RWPE2 (cell line): ENCODE results near the gene DDX42.

ENCODE experiments used
- ATAC-seq: fragments of 200-7000 bp; cut with Tn5 transposase; 3 replicates; pipeline ENCODE4 v1.9.1; 2021; ENCODE audit warnings: low read depth
- DNase-seq: peaks from one replicate; pipeline ENCODE4 v3.0.0-alpha.2; 2020; ENCODE audit warnings: low spot score
- H3K27ac ChIP-seq: fragments of 450-650 bp; 2 replicates; pipeline ENCODE4 v1.5.1; 2017; ENCODE audit warnings: mild to moderate bottlenecking; ENCODE audit not compliant: poor library complexity, severe bottlenecking
- H3K27me3 ChIP-seq: fragments of 250-450 bp; sonication (Bioruptor Pico); 2 replicates; pipeline ENCODE4 v1.5.1; 2021; ENCODE audit warnings: mild to moderate bottlenecking, moderate library complexity; ENCODE audit not compliant: insufficient read depth, poor library complexity, severe bottlenecking
- H3K36me3 ChIP-seq: fragments of 250-450 bp; sonication (Bioruptor Pico); 2 replicates; pipeline ENCODE4 v1.5.1; 2020; ENCODE audit warnings: low read depth, mild to moderate bottlenecking, moderate library complexity
- H3K4me1 ChIP-seq: fragments of 250-450 bp; sonication (Bioruptor Pico); 2 replicates; pipeline ENCODE4 v1.5.1; 2021; ENCODE audit warnings: mild to moderate bottlenecking, moderate library complexity; ENCODE audit not compliant: insufficient read depth, poor library complexity, severe bottlenecking
- H3K4me3 ChIP-seq: fragments of 250-450 bp; sonication (Bioruptor Pico); 2 replicates; pipeline ENCODE4 v1.5.1; 2021; ENCODE audit warnings: mild to moderate bottlenecking, moderate library complexity; ENCODE audit not compliant: severe bottlenecking
- H3K9me3 ChIP-seq: fragments of 250-450 bp; sonication (Bioruptor Pico); 2 replicates; pipeline ENCODE4 v1.5.1; 2021; ENCODE audit warnings: mild to moderate bottlenecking, moderate library complexity; ENCODE audit not compliant: severe bottlenecking
- CTCF ChIP-seq: fragments of 450-650 bp; IDR thresholded peaks from one replicate; pipeline ENCODE4 v1.5.1; 2017; ENCODE audit warnings: mild to moderate bottlenecking, moderate library complexity; ENCODE audit not compliant: poor library complexity, severe bottlenecking

DDX42 gene

DNA sequence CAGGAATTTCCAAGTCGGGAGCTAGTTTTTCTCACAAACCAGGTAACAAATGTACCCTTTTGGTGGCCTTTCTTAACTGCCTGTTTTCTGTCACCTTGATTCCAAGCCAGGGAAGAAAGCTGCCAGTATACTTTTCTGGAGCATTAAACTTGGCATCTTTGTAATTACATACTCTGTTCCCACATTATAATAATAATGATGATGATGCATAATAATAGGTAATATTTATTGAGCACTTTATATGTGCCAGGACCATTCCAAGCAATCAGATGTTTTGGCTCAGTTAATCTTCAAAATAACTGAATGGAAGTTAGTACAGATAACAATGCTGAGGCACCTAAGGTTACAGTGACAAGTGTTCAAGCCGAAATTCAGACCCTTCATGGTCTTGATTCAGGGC is 42.2 kb downstream of the DDX42 start:
- Histone ChIP-seq H3K4me3 (no peak overlapping the region), H3K27me3 (no peaks in the 10 kb centered on the region), H3K9me3 (no peaks in the 10 kb centered on the region), H3K36me3 (peaks cover 97% of the 10 kb centered on the region), H3K4me1 (no peaks in the 10 kb centered on the region), H3K27ac (no peak overlapping the region)
- no peak for TF ChIP-seq CTCF
- DNase-seq (no peak), ATAC-seq (no peak)

DNA sequence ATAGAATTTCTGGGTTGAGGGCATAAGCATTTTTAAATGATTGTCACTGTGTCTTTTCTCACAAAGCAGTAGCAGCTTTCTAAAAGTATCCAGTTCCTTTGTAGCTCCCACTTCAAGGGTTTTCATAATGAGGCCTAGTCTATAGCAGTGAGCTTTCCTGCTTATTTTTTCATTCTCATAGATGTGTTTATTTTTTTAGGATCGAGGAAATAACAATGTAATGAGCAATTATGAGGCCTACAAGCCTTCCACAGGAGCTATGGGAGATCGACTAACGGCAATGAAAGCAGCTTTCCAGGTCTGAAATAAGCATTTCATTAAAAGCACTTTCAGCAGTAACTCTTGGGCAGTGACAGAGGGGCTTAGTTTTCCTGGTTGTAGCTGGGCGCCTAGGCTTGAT is 42.7 kb downstream of the DDX42 start:
- DNase-seq (no peak), ATAC-seq (no peak)
- Histone ChIP-seq H3K27ac (no peak overlapping the region), H3K4me1 (no peaks in the 10 kb centered on the region), H3K36me3 (peaks cover 97% of the 10 kb centered on the region), H3K27me3 (no peaks in the 10 kb centered on the region), H3K4me3 (no peak overlapping the region), H3K9me3 (no peaks in the 10 kb centered on the region)
- TF ChIP-seq CTCF = no peak

- H3K4me3 ChIP-seq = no peak overlapping the region
- H3K27me3 ChIP-seq = no peaks in the 10 kb centered on the region
- ATAC-seq (no peak), DNase-seq (no peak)
- H3K27ac ChIP-seq = no peak overlapping the region
- TF ChIP-seq CTCF = no peak
- no peaks in the 10 kb centered on the region for H3K4me1 ChIP-seq
- H3K36me3 ChIP-seq = peaks cover 97% of the 10 kb centered on the region
- no peaks in the 10 kb centered on the region for H3K9me3 ChIP-seq
Observed at GRCh38 chr17:63817736-63818385, 43.9 kb downstream of the DDX42 start.

DNA sequence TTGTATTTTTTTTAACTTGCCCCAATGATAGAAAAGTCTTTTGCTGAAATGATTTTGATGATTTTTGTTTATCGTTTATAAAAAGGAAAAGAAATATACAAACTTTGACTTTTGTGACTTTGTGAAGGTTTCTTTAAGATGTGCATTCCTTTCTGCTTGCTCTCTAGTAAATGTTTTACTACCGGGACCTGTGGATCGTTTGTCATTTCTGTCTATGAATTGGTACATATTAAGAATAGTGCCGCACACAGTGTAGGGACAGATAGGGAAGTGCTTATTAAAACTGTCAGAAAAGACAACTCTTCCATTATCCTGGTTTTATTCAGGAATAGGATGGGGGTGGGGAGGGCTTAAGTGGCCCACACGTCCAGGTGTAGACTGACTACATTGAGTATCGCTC is 45.2 kb downstream of the DDX42 start:
- Histone ChIP-seq H3K27ac (no peak overlapping the region), H3K4me3 (no peak overlapping the region), H3K27me3 (no peaks in the 10 kb centered on the region), H3K4me1 (no peaks in the 10 kb centered on the region), H3K36me3 (peaks cover 97% of the 10 kb centered on the region), H3K9me3 (no peaks in the 10 kb centered on the region)
- TF ChIP-seq CTCF = no peak
- ATAC-seq = no peak
- DNase-seq = no peak
